Fibroblast of peridontal ligament (primary cell): ENCODE results near the gene MSGN1.

Experiments
- DNase-seq: peaks from one replicate; pipeline ENCODE4 v3.0.0-alpha.2; 2010; ENCODE audit errors: extremely low read depth

MSGN1 gene

DNA sequence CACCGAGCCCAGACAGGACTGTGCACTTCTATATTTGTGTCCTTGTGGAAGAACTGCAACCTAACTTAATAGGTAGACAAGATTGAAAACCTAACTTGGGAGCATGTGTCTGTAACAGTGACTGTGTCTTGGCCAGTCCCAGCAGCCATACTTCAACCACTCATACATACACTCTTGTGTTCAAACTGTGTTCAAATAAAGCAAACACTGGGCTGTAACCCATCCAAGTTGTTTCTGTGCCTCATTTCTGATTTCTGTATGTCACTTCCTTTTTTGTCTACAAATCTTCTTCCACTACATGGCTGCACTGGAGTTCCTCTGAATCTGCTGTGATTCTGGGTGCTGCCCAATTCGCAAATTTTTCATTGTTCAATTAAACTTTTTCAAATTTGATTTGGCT, 31.0 kb downstream of the MSGN1 start:
- DNase-seq = no peak

- no peak for DNase-seq
Observed at GRCh38 chr2:17849275-17849674, 33.0 kb downstream of the MSGN1 start.

DNA sequence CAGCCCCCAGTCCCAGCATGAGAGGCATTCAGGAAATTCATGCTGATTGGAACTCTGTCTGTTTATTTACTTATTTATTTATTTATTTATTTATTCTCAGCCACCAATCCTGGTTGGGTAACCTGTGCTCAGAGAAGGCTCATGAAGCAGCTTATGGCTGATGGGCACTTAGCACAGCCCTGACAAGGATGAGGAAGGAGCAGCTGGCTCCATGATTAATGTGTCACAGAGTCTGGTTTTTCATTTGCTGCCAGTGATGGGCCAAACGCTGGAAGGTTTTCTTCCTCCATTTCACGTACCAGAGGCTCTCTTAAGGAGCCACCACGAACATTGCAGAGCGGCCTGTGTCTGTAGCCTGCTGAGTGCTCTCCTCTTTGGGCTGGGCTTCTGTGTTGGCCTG, 33.9 kb downstream of the MSGN1 start:
- no peak for DNase-seq

GRCh38 chr2:17851731-17852585, 35.7 kb downstream of the MSGN1 start:
- peak; percentile 86 for DNase-seq

GRCh38 chr2:17853799-17854198, 37.5 kb downstream of the MSGN1 start:
- no peak for DNase-seq

DNA sequence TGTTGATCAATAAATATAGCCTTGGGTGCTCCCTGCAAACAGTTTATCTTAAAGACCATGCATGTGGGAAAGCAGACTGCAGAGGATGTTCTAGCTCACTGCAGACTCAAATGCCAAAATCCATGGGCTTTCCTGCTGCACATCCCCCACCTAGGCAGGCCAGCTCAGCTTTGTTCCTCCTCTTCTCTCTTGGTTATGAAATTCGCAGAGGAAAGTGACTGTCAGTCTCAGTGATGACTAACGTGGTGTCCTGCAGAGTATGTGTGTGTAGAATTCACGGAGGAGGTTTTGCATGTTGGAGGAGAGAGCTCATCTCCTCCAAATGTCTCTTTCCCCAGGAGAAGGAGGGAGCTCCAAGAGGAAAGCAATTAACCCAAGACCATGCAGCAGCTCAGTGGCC, 40.8 kb downstream of the MSGN1 start:
- DNase-seq = no peak

DNA sequence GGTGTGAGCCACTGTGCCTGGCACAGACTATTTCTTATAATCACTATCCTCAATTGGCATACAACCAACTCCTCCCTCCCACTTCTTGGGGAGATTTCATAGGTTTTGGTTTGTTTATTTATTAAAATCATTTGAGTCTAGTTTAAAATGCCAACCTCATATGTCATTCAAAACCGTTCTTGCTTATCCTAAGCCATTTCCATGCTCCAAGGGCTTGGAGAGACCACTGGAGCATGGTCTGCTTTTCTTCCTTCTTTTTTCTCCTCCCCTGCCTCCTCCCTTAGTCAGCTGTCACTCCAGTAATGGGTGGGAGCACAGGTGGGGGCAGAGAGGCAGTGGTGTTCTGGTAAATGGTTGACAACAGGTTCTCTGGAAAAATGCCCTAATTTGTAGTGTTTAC, 41.8 kb downstream of the MSGN1 start:
- DNase-seq = no peak

DNA sequence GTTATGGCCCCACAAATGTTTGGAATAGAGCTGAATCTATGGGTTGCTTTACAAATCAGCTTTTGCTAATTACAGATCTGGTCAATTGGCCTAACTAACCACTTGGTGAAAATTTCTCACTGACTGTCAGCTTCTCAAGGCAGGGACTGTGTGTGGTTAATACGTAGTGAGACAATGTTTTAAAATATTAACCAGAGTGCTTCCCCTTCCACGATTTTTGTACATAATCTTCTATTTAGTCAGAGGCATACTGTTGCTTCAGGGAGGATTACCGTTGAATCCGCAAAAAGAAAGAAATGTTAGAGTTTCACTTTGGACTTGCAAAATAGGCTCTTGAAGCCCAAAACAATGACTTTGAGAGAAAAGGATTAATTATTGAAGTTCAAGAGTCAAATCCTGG, 47.3 kb downstream of the MSGN1 start:
- no peak for DNase-seq

- peak; percentile 29 for DNase-seq
Observed at GRCh38 chr2:17864676-17865075, 48.4 kb downstream of the MSGN1 start.

DNA sequence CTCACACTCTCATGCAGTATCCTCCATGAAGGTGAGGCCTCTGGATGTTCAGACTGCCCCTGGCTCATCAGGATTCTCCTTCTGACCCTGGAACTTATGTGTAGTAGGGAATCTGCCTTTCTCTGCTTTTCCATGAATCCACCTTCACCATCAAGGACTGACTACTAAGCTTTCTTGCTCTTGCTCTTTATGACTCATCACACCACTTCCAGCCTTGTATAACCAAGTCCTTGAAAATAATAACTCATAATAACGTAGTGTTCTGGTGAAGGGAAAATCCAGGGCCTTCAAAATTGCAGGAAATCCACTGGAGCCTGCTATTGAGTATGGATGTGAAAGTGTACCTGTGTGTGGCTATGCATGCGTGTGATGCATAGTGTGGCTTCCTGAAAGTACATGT, 50.9 kb downstream of the MSGN1 start:
- no peak for DNase-seq
